Kidney epithelial cell (primary cell): ENCODE results near the gene TMBIM1. TPM values are rescaled to one million over a fixed set of nuclear protein-coding genes. Genes with fewer than 3 reads are reported as not detected.

Source experiments
- DNase-seq: peaks from one replicate; pipeline ENCODE4 v3.0.0-alpha.2; 2010; ENCODE audit warnings: low read depth
- H3K27me3 ChIP-seq: 2 replicates; pipeline ENCODE4 v1.6.0; 2011; ENCODE audit warnings: low read length; ENCODE audit not compliant: control insufficient read depth, insufficient read depth
- H3K36me3 ChIP-seq: 2 replicates; pipeline ENCODE4 v1.5.1; 2011; ENCODE audit warnings: low read length; ENCODE audit not compliant: control insufficient read depth, insufficient read depth
- H3K4me3 ChIP-seq: 2 replicates; pipeline ENCODE4 v1.5.1; 2011; ENCODE audit warnings: low read depth, mild to moderate bottlenecking, control low read depth, low read length
- CTCF ChIP-seq: IDR thresholded peaks from 2 replicates; pipeline ENCODE4 v1.5.1; 2011; ENCODE audit warnings: mild to moderate bottlenecking, moderate library complexity, low read length, control low read depth, inconsistent platforms; ENCODE audit not compliant: insufficient read depth, poor library complexity, severe bottlenecking
- total RNA-seq: library from RNA; depleted of rRNA; stranded (reverse); fragments of >200 nt; gene quantifications from 2 replicates; pipeline ENCODE4 v1.2.3, GENCODE V29; 2015

The TMBIM1 gene
- total RNA-seq, 1 donor from 2014 or later, result 155 TPM

- H3K27me3 ChIP-seq, result no peaks in the 10 kb centered on the region
- no peak overlapping the region for H3K4me3 ChIP-seq
- TF ChIP-seq CTCF, result no peak
- H3K36me3 ChIP-seq, result no peaks in the 10 kb centered on the region
- DNase-seq, result no peak
Measured at GRCh38 chr2:218296847-218297246, 4.5 kb upstream of the TMBIM1 start.

- no peak for DNase-seq
- no peak overlapping the region for H3K4me3 ChIP-seq
- H3K27me3 ChIP-seq, result no peaks in the 10 kb centered on the region
- no peaks in the 10 kb centered on the region for H3K36me3 ChIP-seq
- no peak for TF ChIP-seq CTCF
Measured at GRCh38 chr2:218296200-218296599, 3.9 kb upstream of the TMBIM1 start.

- DNase-seq, result no peak
- H3K27me3 ChIP-seq, result no peaks in the 10 kb centered on the region
- no peaks in the 10 kb centered on the region for H3K36me3 ChIP-seq
- no peak for TF ChIP-seq CTCF
- H3K4me3 ChIP-seq, result no peak overlapping the region
Measured at GRCh38 chr2:218295029-218295428, 2.7 kb upstream of the TMBIM1 start.

- Histone ChIP-seq H3K27me3 (no peaks in the 10 kb centered on the region), H3K4me3 (no peak overlapping the region), H3K36me3 (no peaks in the 10 kb centered on the region)
- no peak for TF ChIP-seq CTCF
- no peak for DNase-seq
Measured at GRCh38 chr2:218294430-218295022, 2.2 kb upstream of the TMBIM1 start.

- no peak for TF ChIP-seq CTCF
- DNase-seq, result no peak
- H3K4me3 ChIP-seq, result no peak overlapping the region
- H3K36me3 ChIP-seq, result no peaks in the 10 kb centered on the region
- H3K27me3 ChIP-seq, result no peaks in the 10 kb centered on the region
Measured at GRCh38 chr2:218293715-218294429, 1.6 kb upstream of the TMBIM1 start.
